Activated CD4-positive, CD25-positive, alpha-beta regulatory T cell treated with anti-CD3 and anti-CD28 coated beads, Interleukin-2, amount 50 U/mL, for 24 hours (primary cell): ENCODE data around the gene ANKRD13B.
"Not testable (repeated sequence)": the region's sequence is repeated elsewhere in the genome, so short reads cannot be mapped to it uniquely, and the experiment has no call there.

Experiments used
- ATAC-seq, 2 donors: fragments of 150-1000 bp; cut with Tn5 transposase; one replicate each; pipeline ENCODE4 v1.10.0; 2021; ENCODE audit warnings: mild to moderate bottlenecking in 1 of 2, moderate library complexity in 1 of 2

Gene ANKRD13B

GRCh38 chr17:29650396-29650795 is 57.5 kb downstream of the ANKRD13B start:
- no peak for ATAC-seq

- ATAC-seq, result not testable (repeated sequence)
These were observed 59.0 kb downstream of the ANKRD13B start for GRCh38 chr17:29651913-29652312.

GRCh38 chr17:29652976-29653375 is 60.0 kb downstream of the ANKRD13B start:
- ATAC-seq, result no peak

GRCh38 chr17:29653995-29654714 is 61.2 kb downstream of the ANKRD13B start:
- ATAC-seq, result no peak

- no peak for ATAC-seq
These were observed 62.4 kb downstream of the ANKRD13B start for GRCh38 chr17:29655323-29655722.

GRCh38 chr17:29659155-29659554 is 66.2 kb downstream of the ANKRD13B start:
- peak; percentile 58 to 64 for ATAC-seq

- no peak for ATAC-seq
These were observed 68.3 kb downstream of the ANKRD13B start for GRCh38 chr17:29661213-29661612.

- no peak for ATAC-seq
These were observed 70.2 kb downstream of the ANKRD13B start for GRCh38 chr17:29663155-29663554.
